ENCODE measurements around the gene LIPG.

DNA sequence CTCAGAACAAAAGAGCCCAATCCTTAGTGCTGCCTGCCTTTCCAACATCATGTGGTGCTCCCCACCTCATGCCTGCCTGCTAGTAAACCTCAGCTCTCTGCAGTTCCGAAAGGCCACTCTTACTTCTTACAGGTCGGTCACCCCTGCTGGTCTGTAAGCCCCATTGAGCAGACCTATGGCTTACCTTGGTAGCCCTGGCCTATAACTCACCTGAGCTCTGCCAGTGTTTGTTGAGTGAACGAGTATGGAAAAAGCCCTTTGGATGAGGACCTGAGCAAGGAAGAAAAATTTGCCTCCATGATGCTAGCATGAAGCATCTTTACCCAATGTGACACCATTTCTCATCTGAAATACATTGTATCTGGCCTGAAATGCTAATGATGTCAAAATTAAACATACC is 83.3 kb downstream of the LIPG start:
- TF ChIP-seq ARNTL (CRISPR knock-in tag; IDR thresholded peaks at IDR 0.05; ENCODE audit: borderline replicate concordance, low read depth), result no peak
- TF ChIP-seq BACH2 (CRISPR knock-in tag; IDR thresholded peaks at IDR 0.05; ENCODE audit: borderline replicate concordance), result no peak
- no peak for TF ChIP-seq TCF4 (CRISPR knock-in tag; IDR thresholded peaks at IDR 0.05; ENCODE audit: borderline replicate concordance)

All from SK-N-SH treated with all-trans-retinoic acid at 6 μM for 48 hours (cell line).